Neural cell (in vitro differentiated cells): ENCODE measurements around the gene CPNE2.

Source experiments
- CTCF ChIP-seq: fragments of 450-650 bp; IDR thresholded peaks from 2 replicates; pipeline ENCODE4 v1.5.1; 2014; ENCODE audit warnings: antibody characterized with exemption, mild to moderate bottlenecking, moderate library complexity; ENCODE audit not compliant: poor library complexity, severe bottlenecking
- EP300 ChIP-seq: fragments of 450-650 bp; conservative IDR thresholded peaks from 2 replicates; pipeline ENCODE4 v1.6.1; 2014; ENCODE audit warnings: antibody characterized with exemption, mild to moderate bottlenecking, moderate library complexity; ENCODE audit not compliant: poor library complexity, severe bottlenecking
- MXI1 ChIP-seq: fragments of 450-650 bp; conservative IDR thresholded peaks from 2 replicates; pipeline ENCODE4 v1.6.1; 2014; ENCODE audit warnings: antibody characterized with exemption, mild to moderate bottlenecking; ENCODE audit not compliant: poor library complexity, severe bottlenecking
- POLR2AphosphoS5 ChIP-seq: IDR thresholded peaks from 2 replicates; pipeline ENCODE4 v1.6.1; 2012

DNA sequence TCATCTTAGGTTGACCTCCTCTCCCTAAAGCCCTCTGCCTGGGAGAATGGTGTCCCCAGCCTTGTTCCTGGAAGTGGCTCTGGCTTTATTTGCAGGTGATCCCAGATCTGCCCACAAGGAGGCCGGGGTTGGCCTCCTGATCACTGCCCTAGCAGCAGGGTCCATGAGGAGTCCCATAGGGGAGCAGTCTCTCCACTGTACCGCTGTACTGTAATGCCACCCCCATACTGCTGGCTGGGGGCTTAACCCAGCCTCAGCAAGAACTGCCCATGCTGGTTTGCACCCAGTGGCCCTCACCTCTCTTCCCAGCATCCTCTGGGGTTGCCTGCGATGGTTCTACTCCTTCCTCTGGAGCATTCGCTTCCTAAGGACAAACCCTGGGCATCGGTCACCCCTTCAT lies 54.4 kb downstream of the CPNE2 start:
- TF ChIP-seq EP300 (no peak), CTCF (no peak), POLR2AphosphoS5 (no peak), MXI1 (no peak)
